ENCODE data around the gene SH2D2A.

DNA sequence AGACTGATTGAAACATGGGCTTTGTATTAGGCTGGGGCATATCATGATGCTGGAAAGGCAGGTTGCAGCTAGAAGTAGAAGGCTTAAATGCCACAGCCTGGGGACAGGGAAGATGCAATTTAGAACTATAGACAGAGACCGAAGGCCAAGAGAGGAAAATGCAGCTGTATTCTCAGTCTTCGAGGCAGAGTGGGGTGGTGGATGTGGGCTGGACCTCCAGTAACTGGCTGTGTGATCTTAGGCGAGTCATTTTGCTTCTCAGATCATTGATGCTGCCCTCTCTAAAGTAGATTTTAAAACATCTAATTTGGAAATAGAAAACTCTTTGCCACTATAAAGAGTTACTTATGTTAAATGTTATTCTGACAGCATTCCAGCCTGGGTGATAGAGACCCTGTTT, 17.7 kb upstream of the SH2D2A start:
- no peak for TF ChIP-seq POLR2A (IDR thresholded peaks at IDR 0.05; ENCODE audit: low read length)
- no peak for TF ChIP-seq GATA1 (IDR thresholded peaks at IDR 0.05; ENCODE audit: low read depth, low read length)

Data from erythroblast (primary cell).